Stimulated activated CD4-positive, alpha-beta T cell treated with anti-CD3 and anti-CD28 coated beads, Interleukin-4, amount 100 ng/mL, for 4 hours (primary cell): ENCODE data around the gene SRSF3.

Experiments
- DNase-seq, 2 experiments: peaks; one replicate each; pipeline ENCODE4 v3.0.0-alpha.2; 2020

The SRSF3 gene

GRCh38 chr6:36624461-36625157 lies 30.4 kb downstream of the SRSF3 start:
- DNase-seq: no peak

GRCh38 chr6:36625158-36625919 lies 31.2 kb downstream of the SRSF3 start:
- DNase-seq: no peak

- DNase-seq: no peak
These were observed 32.5 kb downstream of the SRSF3 start for GRCh38 chr6:36626636-36627035.

- no peak for DNase-seq
These were observed 33.0 kb downstream of the SRSF3 start for GRCh38 chr6:36627141-36627540.

GRCh38 chr6:36627801-36628246 lies 33.7 kb downstream of the SRSF3 start:
- no peak for DNase-seq

- DNase-seq: no peak
These were observed 35.6 kb downstream of the SRSF3 start for GRCh38 chr6:36629784-36630183.

- DNase-seq: no peak
These were observed 37.3 kb downstream of the SRSF3 start for GRCh38 chr6:36631326-36632011.

- no peak for DNase-seq
These were observed 39.2 kb downstream of the SRSF3 start for GRCh38 chr6:36633370-36633769.

GRCh38 chr6:36633915-36634314 lies 39.8 kb downstream of the SRSF3 start:
- DNase-seq: no peak

GRCh38 chr6:36634317-36635108 lies 40.4 kb downstream of the SRSF3 start:
- DNase-seq: no peak

- no peak for DNase-seq
These were observed 42.1 kb downstream of the SRSF3 start for GRCh38 chr6:36636283-36636682.

- DNase-seq: no peak
These were observed 42.7 kb downstream of the SRSF3 start for GRCh38 chr6:36636687-36637418.

- no peak for DNase-seq
These were observed 44.4 kb downstream of the SRSF3 start for GRCh38 chr6:36638579-36638978.

GRCh38 chr6:36639171-36639808 lies 45.1 kb downstream of the SRSF3 start:
- peak in 1 of 2 experiments; percentile 11 for DNase-seq

GRCh38 chr6:36641543-36641942 lies 47.4 kb downstream of the SRSF3 start:
- DNase-seq: no peak

- no peak for DNase-seq
These were observed 49.0 kb downstream of the SRSF3 start for GRCh38 chr6:36642913-36643817.

GRCh38 chr6:36643977-36644376 lies 49.8 kb downstream of the SRSF3 start:
- DNase-seq: no peak

GRCh38 chr6:36649086-36649485 lies 54.9 kb downstream of the SRSF3 start:
- DNase-seq: no peak

GRCh38 chr6:36649701-36650484 lies 55.7 kb downstream of the SRSF3 start:
- no peak for DNase-seq
